Measurements from ENCODE around the gene GGT1.
"Not testable (repeated sequence)": the region's sequence is repeated elsewhere in the genome, so short reads cannot be mapped to it uniquely, and the experiment has no call there.

The GGT1 gene

GRCh38 chr22:24644409-24644808 is 41.4 kb downstream of the GGT1 start:
- not testable (repeated sequence) for DNase-seq

GRCh38 chr22:24645408-24646399 is 42.7 kb downstream of the GGT1 start:
- not testable (repeated sequence) for DNase-seq

GRCh38 chr22:24646756-24647155 is 43.8 kb downstream of the GGT1 start:
- DNase-seq, result not testable (repeated sequence)

- not testable (repeated sequence) for DNase-seq
Observed at GRCh38 chr22:24649371-24649770, 46.4 kb downstream of the GGT1 start.

- not testable (repeated sequence) for DNase-seq
Observed at GRCh38 chr22:24650884-24651283, 47.9 kb downstream of the GGT1 start.

- not testable (repeated sequence) for DNase-seq
Observed at GRCh38 chr22:24665395-24665794, 62.4 kb downstream of the GGT1 start.

GRCh38 chr22:24667904-24668303 is 64.9 kb downstream of the GGT1 start:
- not testable (repeated sequence) for DNase-seq

GRCh38 chr22:24672532-24672931 is 69.5 kb downstream of the GGT1 start:
- not testable (repeated sequence) for DNase-seq

Measured in hematopoietic multipotent progenitor cell treated with erythropoietin and hydrocortisone succinate and interleukin-3 and kit ligand, for 4 days (in vitro differentiated cells).